H1 (cell line): Measurements from ENCODE around the gene GRIK4. TPM values are rescaled to one million over a fixed set of nuclear protein-coding genes. Genes with fewer than 3 reads are reported as not detected.

Experiments
- ATF3 ChIP-seq: IDR thresholded peaks from 2 replicates; pipeline ENCODE4 v1.6.1; 2011; ENCODE audit warnings: low read depth, mild to moderate bottlenecking, low read length; ENCODE audit not compliant: insufficient read depth
- CHD7 ChIP-seq: fragments of 300-600 bp; sonication (generic); IDR thresholded peaks from 2 replicates; pipeline ENCODE4 v1.7.1; 2012; ENCODE audit warnings: low read length, moderate library complexity, mild to moderate bottlenecking, inconsistent platforms; ENCODE audit not compliant: insufficient replicate concordance
- HDAC2 ChIP-seq, 2 experiments: fragments of 300-600 bp in 1 of 2; sonication (generic) in 1 of 2; IDR thresholded peaks; 2 replicates each; pipeline ENCODE4 v1.6.1; 2011 to 2012; ENCODE audit warnings: low read depth in 2 of 2, low read length in 2 of 2, mild to moderate bottlenecking in 2 of 2, moderate library complexity in 2 of 2, borderline replicate concordance in 1 of 2, inconsistent platforms in 1 of 2
- HDAC6 ChIP-seq: IDR thresholded peaks from one replicate; pipeline ENCODE4 v1.7.1; 2012; ENCODE audit warnings: low read depth, mild to moderate bottlenecking, inconsistent platforms, low read length, moderate library complexity
- POU5F1 ChIP-seq: IDR thresholded peaks from 2 replicates; pipeline ENCODE4 v1.6.1; 2011; ENCODE audit warnings: low read depth, mild to moderate bottlenecking, low read length, moderate library complexity
- RAD21 ChIP-seq, 2 experiments: IDR thresholded peaks in 1 of 2; conservative IDR thresholded peaks in 1 of 2; 2 replicates each; pipeline ENCODE4 v1.6.1; 2011; ENCODE audit warnings: low read depth in 2 of 2, low read length in 2 of 2, improper control_type of control experiment in 1 of 2, inconsistent platforms in 1 of 2, mild to moderate bottlenecking in 1 of 2, moderate library complexity in 1 of 2
- RXRA ChIP-seq: IDR thresholded peaks from 2 replicates; pipeline ENCODE4 v1.6.1; 2011; ENCODE audit warnings: low read depth, mild to moderate bottlenecking, low read length, moderate library complexity; ENCODE audit not compliant: insufficient read depth
- SIRT6 ChIP-seq: IDR thresholded peaks from one replicate; pipeline ENCODE4 v1.7.1; 2012; ENCODE audit warnings: low read length, inconsistent platforms
- SUZ12 ChIP-seq: fragments of 200-600 bp; sonication (generic); IDR thresholded peaks from 2 replicates; pipeline ENCODE4 v1.6.1; 2012; ENCODE audit warnings: mild to moderate bottlenecking, inconsistent platforms, low read length, moderate library complexity, mixed read lengths
- polyA plus RNA-seq, 7 experiments: library from polyadenylated mRNA; depleted of rRNA in 3 of 7; stranded (reverse) in 5 of 7; unstranded in 2 of 7; fragments of >200 nt in 5 of 7; fragments of 200-250 nt in 2 of 7; gene quantifications; 1 replicate in 5 of 7; 2 replicates in 1 of 7; 4 replicates in 1 of 7; pipeline versions ENCODE4 v1.2.1 to v1.2.3, GENCODE V29; 2011 to 2013; ENCODE audit warnings: missing spikeins in 2 of 7, mixed read lengths in 2 of 7
- total RNA-seq: library from RNA; stranded (reverse); fragmentation: NEBNext Ultra II Directional; extraction: Animal tissue kit (Norgen Biotek cat#: 25700); gene quantifications from 2 replicates; pipeline ENCODE4 v1.2.1, GENCODE V29; 2021

GRIK4 gene
- total and polyA plus RNA-seq, 2 of the 8 experiments (the other 6 are each of a cell fraction or from before 2014, with no cell fraction given), result 1.2 to 2.9 TPM

DNA sequence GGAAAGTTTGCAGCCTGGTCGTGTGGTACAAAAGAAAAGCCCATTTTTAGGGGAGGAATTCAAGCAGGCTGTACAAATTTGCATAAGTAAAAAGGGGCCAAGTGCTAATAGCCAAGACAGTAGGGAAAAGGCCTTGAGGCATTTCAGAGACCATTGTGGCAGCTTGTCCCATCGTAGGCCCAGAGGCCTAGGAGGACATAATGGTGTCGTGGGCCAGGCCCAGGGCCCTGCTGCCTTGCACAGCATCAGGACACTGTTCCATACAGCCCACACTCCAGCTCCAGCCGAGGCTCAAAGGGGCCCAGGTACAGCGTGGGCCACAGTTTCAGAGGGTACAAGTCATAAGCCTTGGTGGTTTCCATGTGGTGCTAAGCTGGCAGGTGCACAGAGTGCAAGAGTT, 106.9 kb downstream of the GRIK4 start (continued):
- TF ChIP-seq CHD7 (no peak), RXRA (no peak), POU5F1 (no peak), ATF3 (no peak), HDAC6 (no peak), SUZ12 (no peak), SIRT6 (no peak), RAD21 (IDR thresholded peaks at IDR 0.05 in 1 of 2, conservative IDR thresholded peaks at IDR 0.05 in 1 of 2; ENCODE audit: low read depth in 2 of 2, low read length in 2 of 2) (no peak), HDAC2 (IDR thresholded peaks at IDR 0.05; ENCODE audit: borderline replicate concordance in 1 of 2, low read depth in 2 of 2, low read length in 2 of 2) (no peak)
- TF ChIP-seq, all 59 proteins: peak for 0
